Ishikawa (cell line): ENCODE results near the gene IRF2.

ENCODE experiments used
- CEBPB ChIP-seq: IDR thresholded peaks from 2 replicates; pipeline ENCODE4 v1.6.1; 2012
- CREB1 ChIP-seq: IDR thresholded peaks from 2 replicates; pipeline ENCODE4 v1.6.1; 2012; ENCODE audit warnings: low read depth
- EGR1 ChIP-seq: IDR thresholded peaks from 2 replicates; pipeline ENCODE4 v1.6.1; 2012
- EP300 ChIP-seq: IDR thresholded peaks from 2 replicates; pipeline ENCODE4 v1.6.1; 2012; ENCODE audit warnings: borderline replicate concordance
- FOXM1 ChIP-seq: IDR thresholded peaks from 2 replicates; pipeline ENCODE4 v1.6.1; 2012; ENCODE audit warnings: low read depth, borderline replicate concordance
- NFIC ChIP-seq: IDR thresholded peaks from 2 replicates; pipeline ENCODE4 v1.6.1; 2012
- RAD21 ChIP-seq: IDR thresholded peaks from 2 replicates; pipeline ENCODE4 v1.6.1; 2012; ENCODE audit warnings: low read depth
- TAF1 ChIP-seq: IDR thresholded peaks from 2 replicates; pipeline ENCODE4 v1.6.1; 2012; ENCODE audit warnings: low read depth, mild to moderate bottlenecking
- TCF12 ChIP-seq: IDR thresholded peaks from 2 replicates; pipeline ENCODE4 v1.6.1; 2012; ENCODE audit warnings: low read depth
- TEAD4 ChIP-seq: IDR thresholded peaks from 2 replicates; pipeline ENCODE4 v1.6.1; 2012
- YY1 ChIP-seq: IDR thresholded peaks from 2 replicates; pipeline ENCODE4 v1.6.1; 2012; ENCODE audit warnings: low read depth
- ZBTB7A ChIP-seq: IDR thresholded peaks from 2 replicates; pipeline ENCODE4 v1.6.1; 2012; ENCODE audit warnings: low read depth
- TF ChIP-seq, protein P1 (sequence below): IDR thresholded peaks from 2 replicates; pipeline ENCODE4 v1.6.1; 2012; ENCODE audit warnings: low read depth, mild to moderate bottlenecking
- TF ChIP-seq, protein P2 (sequence below): IDR thresholded peaks from 2 replicates; pipeline ENCODE4 v1.6.1; 2012
- TF ChIP-seq, protein P3 (sequence below): IDR thresholded peaks from 2 replicates; pipeline ENCODE4 v1.6.1; 2012

IRF2 gene

DNA sequence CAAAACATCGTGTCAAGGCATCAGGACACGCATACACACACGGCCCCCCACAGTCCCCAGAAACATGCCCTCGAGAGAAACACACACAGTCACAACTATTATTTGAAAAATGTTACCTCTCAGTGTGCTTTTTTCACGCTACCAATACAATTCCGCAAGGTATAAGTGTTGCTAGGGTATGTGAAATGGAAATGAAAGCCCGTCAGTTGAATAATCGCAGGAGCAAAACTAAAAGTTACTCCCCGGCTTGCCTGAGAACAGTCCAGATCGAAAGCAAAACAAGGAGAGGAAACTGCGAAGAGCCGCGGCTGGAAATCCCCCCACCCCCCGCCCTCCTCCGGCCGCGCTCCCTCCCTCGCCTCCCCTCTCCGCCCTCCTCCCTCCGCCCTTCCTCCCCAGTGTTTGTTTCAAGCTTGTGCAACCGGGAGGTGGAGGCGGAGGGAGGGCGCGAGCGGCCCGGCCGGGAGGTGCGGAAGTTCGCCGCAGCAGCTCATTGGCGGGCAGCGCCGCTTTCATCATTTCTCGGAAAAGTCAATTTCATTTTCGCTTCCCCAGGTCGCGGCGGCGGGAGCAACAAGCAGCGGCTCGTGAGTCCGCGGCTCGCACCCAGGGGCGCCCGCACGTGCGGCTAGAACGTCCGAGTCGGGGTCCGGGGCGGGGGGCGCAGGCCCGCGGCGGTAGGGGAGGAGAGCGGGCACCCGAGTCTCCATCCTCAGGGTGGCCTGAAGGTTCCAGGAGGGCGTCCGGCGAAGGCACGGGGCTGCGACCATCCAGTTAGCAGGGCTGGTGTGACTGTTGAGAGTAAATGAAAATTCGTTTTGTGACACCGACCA lies at the start of gene IRF2:
Gene IRF2 (minus strand): TSS at position 288 of the 833 bp plus-strand sequence. CDS start 45,486 bp downstream, outside the sequence.
- TF ChIP-seq, protein P1, sequence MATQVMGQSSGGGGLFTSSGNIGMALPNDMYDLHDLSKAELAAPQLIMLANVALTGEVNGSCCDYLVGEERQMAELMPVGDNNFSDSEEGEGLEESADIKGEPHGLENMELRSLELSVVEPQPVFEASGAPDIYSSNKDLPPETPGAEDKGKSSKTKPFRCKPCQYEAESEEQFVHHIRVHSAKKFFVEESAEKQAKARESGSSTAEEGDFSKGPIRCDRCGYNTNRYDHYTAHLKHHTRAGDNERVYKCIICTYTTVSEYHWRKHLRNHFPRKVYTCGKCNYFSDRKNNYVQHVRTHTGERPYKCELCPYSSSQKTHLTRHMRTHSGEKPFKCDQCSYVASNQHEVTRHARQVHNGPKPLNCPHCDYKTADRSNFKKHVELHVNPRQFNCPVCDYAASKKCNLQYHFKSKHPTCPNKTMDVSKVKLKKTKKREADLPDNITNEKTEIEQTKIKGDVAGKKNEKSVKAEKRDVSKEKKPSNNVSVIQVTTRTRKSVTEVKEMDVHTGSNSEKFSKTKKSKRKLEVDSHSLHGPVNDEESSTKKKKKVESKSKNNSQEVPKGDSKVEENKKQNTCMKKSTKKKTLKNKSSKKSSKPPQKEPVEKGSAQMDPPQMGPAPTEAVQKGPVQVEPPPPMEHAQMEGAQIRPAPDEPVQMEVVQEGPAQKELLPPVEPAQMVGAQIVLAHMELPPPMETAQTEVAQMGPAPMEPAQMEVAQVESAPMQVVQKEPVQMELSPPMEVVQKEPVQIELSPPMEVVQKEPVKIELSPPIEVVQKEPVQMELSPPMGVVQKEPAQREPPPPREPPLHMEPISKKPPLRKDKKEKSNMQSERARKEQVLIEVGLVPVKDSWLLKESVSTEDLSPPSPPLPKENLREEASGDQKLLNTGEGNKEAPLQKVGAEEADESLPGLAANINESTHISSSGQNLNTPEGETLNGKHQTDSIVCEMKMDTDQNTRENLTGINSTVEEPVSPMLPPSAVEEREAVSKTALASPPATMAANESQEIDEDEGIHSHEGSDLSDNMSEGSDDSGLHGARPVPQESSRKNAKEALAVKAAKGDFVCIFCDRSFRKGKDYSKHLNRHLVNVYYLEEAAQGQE: no peak
- TF ChIP-seq NFIC: no peak
- no peak for TF ChIP-seq CREB1
- TF ChIP-seq TCF12: peak; percentile 55; the same call in 1 of the 2 replicates
- TF ChIP-seq TEAD4: peak; percentile 46; the same call in 1 of the 2 replicates
- TF ChIP-seq, protein P2, sequence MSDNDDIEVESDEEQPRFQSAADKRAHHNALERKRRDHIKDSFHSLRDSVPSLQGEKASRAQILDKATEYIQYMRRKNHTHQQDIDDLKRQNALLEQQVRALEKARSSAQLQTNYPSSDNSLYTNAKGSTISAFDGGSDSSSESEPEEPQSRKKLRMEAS: peak; percentile 86
- no peak for TF ChIP-seq RAD21
- TF ChIP-seq ZBTB7A: peak; percentile 69
- TF ChIP-seq EGR1: peak; percentile 49; the same call in 1 of the 2 replicates
- peak; percentile 69 for TF ChIP-seq TAF1
- peak; percentile 69 for TF ChIP-seq YY1
- TF ChIP-seq, protein P3, sequence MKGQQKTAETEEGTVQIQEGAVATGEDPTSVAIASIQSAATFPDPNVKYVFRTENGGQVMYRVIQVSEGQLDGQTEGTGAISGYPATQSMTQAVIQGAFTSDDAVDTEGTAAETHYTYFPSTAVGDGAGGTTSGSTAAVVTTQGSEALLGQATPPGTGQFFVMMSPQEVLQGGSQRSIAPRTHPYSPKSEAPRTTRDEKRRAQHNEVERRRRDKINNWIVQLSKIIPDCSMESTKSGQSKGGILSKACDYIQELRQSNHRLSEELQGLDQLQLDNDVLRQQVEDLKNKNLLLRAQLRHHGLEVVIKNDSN: no peak
- TF ChIP-seq EP300: peak; percentile 43
- peak; percentile 96 for TF ChIP-seq CEBPB
- TF ChIP-seq FOXM1: peak; percentile 65; the same call in 1 of the 2 replicates

DNA sequence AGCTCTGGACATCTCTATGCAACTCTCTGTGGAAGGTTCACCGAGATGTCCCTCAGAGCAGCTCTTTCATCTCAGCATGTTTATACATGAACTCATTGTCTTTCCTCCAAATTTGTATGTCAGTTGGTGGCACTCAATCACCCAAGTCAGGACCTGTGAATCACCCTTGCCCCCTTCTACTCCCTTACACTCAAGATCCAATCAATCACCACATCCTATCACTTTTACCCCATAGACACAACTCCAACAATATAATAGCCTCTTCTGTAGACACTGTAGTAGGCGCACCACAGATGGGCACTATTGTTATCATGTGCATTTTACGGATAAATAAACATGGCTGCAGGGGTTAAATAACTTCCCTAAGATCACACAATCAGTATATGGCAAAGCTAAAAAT lies 41.3 kb upstream of the IRF2 start:
- no peak for TF ChIP-seq EGR1
- TF ChIP-seq, protein P2: no peak
- TF ChIP-seq TEAD4: no peak
- no peak for TF ChIP-seq TAF1
- TF ChIP-seq NFIC: no peak
- TF ChIP-seq FOXM1: no peak
- TF ChIP-seq EP300: no peak
- TF ChIP-seq CEBPB: no peak
- TF ChIP-seq CREB1: no peak
- TF ChIP-seq, protein P1: no peak
- TF ChIP-seq YY1: no peak
- TF ChIP-seq, protein P3: no peak
- no peak for TF ChIP-seq ZBTB7A
- TF ChIP-seq TCF12: no peak
- TF ChIP-seq RAD21: no peak

DNA sequence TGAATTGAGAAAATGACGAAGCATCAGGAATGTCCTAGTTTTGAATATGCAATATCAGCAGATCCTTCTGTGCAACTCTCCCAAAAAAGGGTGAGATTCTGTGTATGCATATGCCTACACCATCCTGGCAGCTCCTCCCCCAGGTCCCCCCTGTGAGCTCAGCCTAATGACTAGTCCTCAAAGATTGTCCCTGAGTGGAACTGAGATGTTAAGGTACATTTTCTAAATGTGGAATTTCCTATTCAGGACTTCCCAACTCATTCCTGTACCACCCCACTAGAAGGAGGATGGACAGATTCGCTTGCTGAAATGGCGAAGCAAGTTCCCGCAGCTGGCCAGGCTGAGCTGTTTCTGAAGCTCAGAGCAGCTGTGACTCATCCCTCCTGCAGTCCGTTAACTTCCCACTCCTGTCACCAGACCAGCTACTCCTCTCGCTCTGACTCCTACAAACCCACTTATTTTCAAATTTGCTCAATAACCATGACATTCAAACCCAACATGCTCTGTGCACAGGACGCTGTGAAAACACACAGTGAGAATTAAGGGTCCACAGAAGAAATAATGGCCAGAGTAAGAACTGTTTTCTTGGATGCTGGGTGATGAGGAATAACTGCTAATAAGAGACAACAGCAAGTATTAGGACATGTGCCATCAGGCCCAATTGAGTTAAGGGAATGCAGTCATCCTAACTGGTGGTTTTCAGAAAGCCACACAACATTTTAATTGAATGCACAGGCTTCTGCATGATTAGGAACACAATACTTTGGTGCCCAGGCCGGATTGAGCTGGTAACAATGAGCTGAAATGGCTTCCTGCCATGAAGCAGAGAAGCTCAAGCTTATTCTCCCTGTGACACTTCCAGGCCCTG lies 40.0 kb upstream of the IRF2 start:
- TF ChIP-seq EP300 (no peak), CREB1 (no peak), TAF1 (no peak), YY1 (no peak), RAD21 (no peak), EGR1 (no peak), ZBTB7A (no peak)
- TF ChIP-seq, protein P2: no peak

DNA sequence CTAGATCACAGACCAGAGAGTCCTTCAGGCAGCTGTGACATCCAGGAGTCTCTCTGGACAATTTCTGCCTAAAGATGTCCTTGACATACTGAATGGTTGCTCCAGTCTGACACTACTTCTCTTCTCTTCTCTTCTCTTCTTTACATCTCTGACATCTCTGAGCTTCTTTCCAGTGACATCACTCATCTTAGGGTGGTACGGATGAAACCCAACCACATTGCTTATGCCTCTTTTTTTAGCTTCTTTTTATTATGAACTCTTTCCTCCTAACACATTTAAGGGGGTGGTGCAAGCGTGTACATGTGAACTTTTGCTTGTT lies 39.4 kb upstream of the IRF2 start:
- TF ChIP-seq EP300: no peak
- no peak for TF ChIP-seq CREB1
- TF ChIP-seq, protein P3: no peak
- no peak for TF ChIP-seq EGR1
- TF ChIP-seq TEAD4: no peak
- TF ChIP-seq TAF1: no peak
- no peak for TF ChIP-seq FOXM1
